GM21786 (cell line): ENCODE measurements around the gene SMIM10L2A.
"Not testable (repeated sequence)": the region's sequence is repeated elsewhere in the genome, so short reads cannot be mapped to it uniquely, and the experiment has no call there.

ENCODE experiments used
- ATAC-seq: cut with Tn5 transposase; IDR thresholded peaks from one replicate; pipeline ENCODE4 v1.9.1; 2021; ENCODE audit not compliant: unreplicated experiment

Gene SMIM10L2A

DNA sequence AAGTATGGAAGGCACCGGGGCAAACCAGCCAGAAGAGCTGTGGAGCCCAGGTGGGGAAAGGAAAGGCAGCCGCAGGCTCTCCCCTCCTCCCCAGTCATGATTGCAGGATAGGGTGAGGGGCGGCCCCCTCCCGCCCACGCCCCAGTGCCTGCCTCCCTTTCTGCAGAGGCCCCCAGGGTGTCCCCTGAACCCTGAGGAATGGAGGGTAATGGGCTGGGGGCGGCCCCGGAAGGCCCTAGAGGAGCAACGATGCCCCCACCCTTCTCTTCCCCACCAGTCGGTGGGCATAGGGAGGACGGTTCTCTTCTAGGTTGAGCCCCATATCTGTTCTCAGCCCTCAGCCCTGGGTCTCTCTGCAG, 1.0 kb downstream of the SMIM10L2A start:
- ATAC-seq, result not testable (repeated sequence)

DNA sequence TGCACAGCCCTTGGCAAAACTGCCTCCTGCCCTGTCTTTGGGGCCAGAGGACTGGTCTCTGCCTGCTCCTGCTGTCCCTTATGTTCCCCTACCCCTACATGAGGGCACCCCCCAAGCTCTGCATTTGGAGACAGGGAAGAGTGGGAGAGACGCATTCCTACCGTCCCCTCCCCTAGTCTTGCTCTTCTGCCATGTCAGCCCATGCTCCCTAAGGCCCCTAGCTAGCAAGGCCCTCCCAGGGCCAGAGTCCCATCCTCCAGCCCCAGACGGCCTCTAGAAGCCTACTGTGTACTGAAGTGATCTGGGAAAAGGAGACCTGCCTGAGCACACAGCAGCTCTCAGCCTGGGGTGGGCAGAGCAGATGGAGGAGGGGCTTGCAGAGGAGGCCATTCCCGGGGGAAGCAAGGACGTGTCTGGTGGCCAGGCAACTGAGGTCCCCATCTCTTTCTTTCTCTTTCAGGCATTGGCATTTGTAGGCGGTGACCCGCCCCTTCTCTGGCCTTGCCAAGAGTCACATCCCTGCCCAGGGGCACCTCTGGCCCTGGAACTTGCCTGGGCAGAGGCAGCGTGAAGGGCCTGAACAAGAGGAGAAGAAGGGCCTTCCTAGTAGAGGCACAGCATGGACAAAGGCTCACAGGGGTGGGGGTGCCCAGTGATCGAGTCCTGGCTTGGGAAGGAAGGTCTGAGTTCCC, 1.6 kb downstream of the SMIM10L2A start:
- not testable (repeated sequence) for ATAC-seq

- no peak for ATAC-seq
Observed at GRCh38 chrX:135424469-135424868, 2.7 kb downstream of the SMIM10L2A start.

DNA sequence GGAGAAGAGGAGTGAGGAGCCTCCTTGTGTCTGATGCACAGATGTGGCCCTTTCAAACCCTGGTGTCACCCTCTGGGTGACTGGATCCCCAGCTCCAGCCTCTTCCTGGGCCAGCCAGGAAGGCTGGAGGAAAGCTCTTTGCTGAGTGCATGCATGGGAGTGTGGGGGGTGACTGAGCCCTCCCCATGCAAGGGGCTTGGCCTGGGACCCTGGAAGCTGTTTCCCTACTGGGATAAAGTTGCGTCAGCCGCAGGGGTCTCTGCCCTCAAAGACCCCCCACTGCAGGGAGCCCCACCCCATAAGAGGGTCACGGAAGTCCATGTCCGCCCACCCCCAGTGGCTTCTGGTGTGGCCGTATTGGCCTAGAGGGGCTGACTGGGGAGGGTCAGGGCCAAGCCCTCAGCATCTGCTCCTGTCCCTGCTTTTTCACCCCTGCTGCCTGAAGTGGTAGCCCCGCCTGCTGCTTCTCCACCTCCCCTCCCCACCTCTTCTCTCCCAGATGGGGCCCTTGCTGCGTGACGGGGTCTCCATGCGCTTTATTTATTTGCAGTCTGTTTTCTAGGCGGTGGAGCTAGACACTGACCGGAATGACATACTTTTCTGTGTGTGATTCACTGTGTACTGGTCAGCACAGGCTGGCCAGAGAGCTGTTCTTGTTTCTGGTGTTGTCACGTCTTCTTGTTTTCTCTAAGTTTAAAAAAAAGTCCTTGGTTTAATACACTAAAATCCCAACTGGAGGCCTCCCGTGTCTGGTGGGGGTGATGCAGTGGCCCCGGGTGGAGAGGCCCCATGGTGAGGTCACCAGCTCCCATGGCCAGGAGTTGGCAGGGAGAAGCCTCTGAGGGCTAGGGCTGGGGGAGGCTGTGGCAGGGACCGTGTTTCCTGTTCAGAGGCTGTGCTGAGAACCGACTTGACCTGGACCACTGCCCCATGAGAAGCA, 3.6 kb downstream of the SMIM10L2A start:
- ATAC-seq, result no peak

- ATAC-seq, result no peak
Observed at GRCh38 chrX:135429429-135429828, 7.7 kb downstream of the SMIM10L2A start.

DNA sequence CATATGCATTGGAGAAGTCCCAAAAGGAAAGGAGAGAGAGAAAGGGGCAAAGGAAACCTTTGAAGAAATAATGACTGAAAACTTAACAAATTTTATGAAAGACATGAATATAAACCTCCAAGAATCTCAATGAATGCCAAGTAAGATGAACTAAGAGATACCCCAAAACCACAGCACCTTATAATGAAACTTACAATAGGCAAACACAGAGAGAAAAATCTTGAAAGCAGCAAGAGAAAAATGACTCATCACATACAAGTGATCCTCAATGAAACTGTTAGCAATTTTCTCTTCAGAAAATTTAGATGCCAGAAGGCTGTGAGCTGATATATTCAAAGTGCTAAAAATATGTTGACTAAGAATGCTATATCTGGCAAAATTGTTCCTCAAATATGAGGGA, 10.1 kb downstream of the SMIM10L2A start:
- no peak for ATAC-seq

DNA sequence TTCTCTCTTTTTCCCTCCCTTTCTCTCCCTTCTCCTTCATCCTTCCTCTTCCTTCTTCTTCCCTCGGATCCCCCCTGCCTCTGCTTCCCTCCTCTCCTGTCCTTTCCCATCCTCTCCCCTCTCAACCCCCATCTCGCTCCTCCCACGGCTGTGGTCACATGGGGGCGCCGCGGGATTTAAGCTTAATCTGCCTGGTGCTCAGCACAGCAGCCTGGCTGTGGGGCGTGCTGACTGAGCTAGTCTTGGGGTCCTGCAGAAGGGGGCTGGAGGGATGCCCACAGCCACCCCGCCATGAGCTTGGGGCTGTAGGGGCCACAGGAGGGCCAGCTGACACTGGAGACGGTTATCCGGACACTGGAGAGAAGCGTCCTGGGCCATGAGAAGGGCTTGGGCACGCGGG, 10.7 kb downstream of the SMIM10L2A start:
- no peak for ATAC-seq

GRCh38 chrX:135432881-135433521, 11.3 kb downstream of the SMIM10L2A start:
- no peak for ATAC-seq

- no peak for ATAC-seq
Observed at GRCh38 chrX:135433531-135434257, 11.9 kb downstream of the SMIM10L2A start.

GRCh38 chrX:135434258-135435138, 12.8 kb downstream of the SMIM10L2A start:
- no peak for ATAC-seq

DNA sequence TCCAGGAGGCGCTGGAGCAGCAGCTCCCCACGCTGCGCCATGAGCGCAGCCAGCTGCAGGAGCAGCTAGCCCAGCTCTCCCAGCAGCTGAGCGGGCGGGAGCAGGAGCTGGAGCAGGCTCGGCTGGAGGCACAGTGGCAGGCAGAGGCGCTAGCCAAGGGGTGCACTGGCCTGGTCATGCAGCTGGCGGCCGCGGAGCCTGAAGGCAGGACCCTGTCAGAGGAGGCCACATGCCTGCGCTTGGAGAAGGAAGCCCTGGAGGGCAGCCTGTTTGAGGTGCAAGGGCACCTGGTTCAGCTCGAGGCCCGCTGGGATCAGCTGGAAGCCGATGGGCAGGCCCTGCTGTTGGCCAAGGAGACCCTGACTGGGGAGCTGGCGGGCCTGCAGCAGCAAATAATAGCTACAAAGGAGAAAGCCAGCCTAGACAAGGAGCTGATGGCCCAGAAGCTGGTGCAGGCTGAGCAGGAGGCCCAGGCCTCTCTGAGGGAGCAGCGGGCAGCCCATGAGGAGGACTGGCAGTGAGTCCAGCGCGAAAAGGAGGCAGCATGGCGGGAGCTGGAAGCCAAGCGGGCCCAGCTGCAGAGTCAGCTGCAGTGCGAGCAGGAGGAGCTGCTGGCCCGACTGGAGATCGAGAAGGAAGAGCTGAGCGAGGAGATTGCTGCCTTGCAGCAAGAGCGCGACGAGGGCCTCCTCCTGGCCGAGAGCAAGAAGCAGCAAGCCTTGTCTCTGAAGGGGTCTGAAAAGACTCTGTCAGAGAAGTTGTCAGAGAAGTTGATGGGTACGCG, 13.6 kb downstream of the SMIM10L2A start:
- no peak for ATAC-seq

- ATAC-seq, result no peak
Observed at GRCh38 chrX:135435933-135436332, 14.2 kb downstream of the SMIM10L2A start.

- ATAC-seq, result no peak
Observed at GRCh38 chrX:135436456-135436855, 14.7 kb downstream of the SMIM10L2A start.

- no peak for ATAC-seq
Observed at GRCh38 chrX:135436966-135437866, 15.5 kb downstream of the SMIM10L2A start.

DNA sequence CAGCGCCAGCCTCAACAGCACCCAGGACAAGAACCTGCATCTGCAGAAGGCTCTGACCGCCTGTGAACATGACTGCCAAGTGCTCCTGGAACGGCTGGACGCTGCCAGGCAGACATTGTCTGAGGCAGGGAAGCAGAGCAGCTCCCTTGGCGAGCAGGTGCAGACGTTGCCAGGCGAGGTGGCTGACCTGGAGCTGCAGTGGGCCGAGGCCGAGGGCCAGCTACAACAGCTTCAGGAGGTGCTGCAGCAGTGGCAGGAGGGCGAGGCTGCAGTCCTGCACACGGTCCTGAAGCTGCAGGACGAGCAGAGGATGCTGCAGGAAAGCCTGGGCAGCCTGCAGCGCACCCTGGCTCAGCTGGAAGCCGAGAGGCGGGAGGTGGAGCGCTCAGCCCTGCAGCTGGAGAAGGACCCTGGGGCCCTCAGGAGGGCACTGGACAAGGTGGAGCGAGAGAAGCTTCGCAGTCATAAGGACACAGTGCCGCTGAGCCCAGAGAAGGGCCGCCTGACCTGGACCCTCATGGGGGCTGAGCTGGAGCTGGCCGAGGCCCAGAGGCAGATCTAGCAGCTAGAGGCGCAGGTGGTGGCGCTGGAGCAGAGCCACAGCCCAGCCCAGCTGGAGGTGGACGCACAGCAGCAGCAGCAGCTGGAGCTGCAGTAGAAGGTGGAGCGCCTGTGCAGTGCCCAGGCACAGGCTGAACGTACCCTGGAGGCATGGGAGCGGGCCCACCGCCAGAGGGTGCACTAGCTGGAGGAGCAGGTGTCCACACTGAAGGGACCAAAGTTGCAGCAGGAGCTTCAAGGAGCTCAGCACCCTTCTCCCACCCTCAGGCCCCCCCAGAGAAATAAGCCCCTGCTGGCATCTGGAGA, 16.4 kb downstream of the SMIM10L2A start:
- no peak for ATAC-seq

DNA sequence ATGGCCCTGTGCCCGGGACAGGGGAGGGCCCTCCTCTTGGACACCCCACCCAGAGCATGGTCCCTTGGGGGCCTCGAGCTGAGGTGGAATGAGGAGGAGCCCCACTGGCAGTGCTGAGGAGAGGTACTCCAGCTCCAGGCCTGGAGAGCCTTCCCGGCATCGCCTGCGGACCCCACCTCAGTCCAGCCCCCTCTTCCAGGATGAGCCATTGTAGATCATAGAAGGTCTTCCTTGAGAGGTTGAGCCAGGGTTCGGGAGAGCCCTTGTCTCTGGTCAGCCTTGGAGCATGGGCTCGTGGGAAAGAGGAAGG, 16.9 kb downstream of the SMIM10L2A start:
- no peak for ATAC-seq
